Heart left ventricle (tissue), 13 donors: Measurements from ENCODE around the gene NFASC.

Experiments used
- CTCF ChIP-seq, 12 donors: fragments of 200-600 bp; sonication (generic) in 4 of 12; IDR thresholded peaks; one replicate each; pipeline versions ENCODE4 v1.5.0 to v1.8.0; 2018 to 2022; ENCODE audit warnings: antibody characterized with exemption in 12 of 12, mild to moderate bottlenecking in 5 of 12
- POLR2A ChIP-seq, 2 donors: fragments of 450-650 bp; IDR thresholded peaks; one replicate each; pipeline ENCODE4 v1.6.1; 2017; ENCODE audit warnings: antibody characterized with exemption in 2 of 2, mild to moderate bottlenecking in 2 of 2, moderate library complexity in 2 of 2
- donor health status: ischemic (EF 13 %, LVEDD 7.1; RV severe dilation, severe dysfunction).
- donor health status: DM: no; HTN: yes; CAD: no.
- donor health status: DM: no; HTN: no; CAD: no.
- donor health status: ischemic (EF 25% LVEDD 6.9; RV normal size, moderate dysfunction).
- donor health status: ischemic (EF 25% LVEDD 5.7; RV mildly dilated, moderate dysfunction).
- donor health status: ischemic (EF 35%, LVEDD 5.7; RV mildly dilated, moderate dysfunction).
- donor health status: nonischemic (EF 11% LVEDD 7.7; RV severe dilation, severe dysfunction).
- donor health status: DM: yes; HTN: yes; CAD: no.
- donor health status: PGD.
- donor health status: ischemic (EF 29% LVEDD 5.4; RV normal size, mild dysfunction).
- donor health status: nonischemic (EF 23%, LVEDD 6.1; RV moderate dilation, normal function).

- TF ChIP-seq POLR2A (IDR thresholded peaks at IDR 0.05) (no peak), CTCF (IDR thresholded peaks at IDR 0.05) (no peak)
Observed at GRCh38 chr1:204921855-204922516, 51.3 kb downstream of the NFASC start.
